MM.1S (cell line): ENCODE data around the gene ZBTB47.

Experiments
- DNase-seq: peaks from one replicate; pipeline ENCODE4 v3.0.0-alpha.2; 2015
- H2AFZ ChIP-seq: fragments of 300-600 bp; sonication (generic); 2 replicates; pipeline ENCODE4 v1.6.0; 2016; ENCODE audit warnings: antibody characterized with exemption, low read length
- H3F3A ChIP-seq: fragments of 300-600 bp; sonication (generic); 2 replicates; pipeline ENCODE4 v1.6.1; 2016; ENCODE audit warnings: mild to moderate bottlenecking, antibody characterized with exemption, low read length, moderate library complexity, mixed read lengths; ENCODE audit not compliant: insufficient read depth
- H3K27ac ChIP-seq: fragments of 300-600 bp; sonication (generic); 2 replicates; pipeline ENCODE4 v1.5.1; 2016; ENCODE audit warnings: mild to moderate bottlenecking, low read length
- H3K27me3 ChIP-seq: fragments of 300-600 bp; sonication (generic); replicated peaks from 2 replicates; pipeline ENCODE4 v1.6.0; 2016; ENCODE audit warnings: low read length; ENCODE audit not compliant: insufficient read depth
- H3K36me3 ChIP-seq: fragments of 300-600 bp; sonication (generic); replicated peaks from 2 replicates; pipeline ENCODE4 v1.6.1; 2016; ENCODE audit warnings: mild to moderate bottlenecking, low read length, mixed read lengths; ENCODE audit not compliant: insufficient read depth
- H3K4me1 ChIP-seq: fragments of 300-600 bp; sonication (generic); 2 replicates; pipeline ENCODE4 v1.6.1; 2016; ENCODE audit warnings: low read length, mixed read lengths
- H3K4me2 ChIP-seq: fragments of 300-600 bp; sonication (generic); 2 replicates; pipeline ENCODE4 v1.6.0; 2016; ENCODE audit warnings: low read depth, low read length
- H3K4me3 ChIP-seq: fragments of 300-600 bp; sonication (generic); 2 replicates; pipeline ENCODE4 v1.5.1; 2016; ENCODE audit warnings: low read length, mixed read lengths
- H3K79me2 ChIP-seq: fragments of 300-600 bp; sonication (generic); 2 replicates; pipeline ENCODE4 v1.6.1; 2016; ENCODE audit warnings: mixed run types, low read length, mixed read lengths
- H3K9ac ChIP-seq: fragments of 300-600 bp; sonication (generic); 2 replicates; pipeline ENCODE4 v1.6.1; 2016; ENCODE audit warnings: low read length, mixed read lengths
- H3K9me2 ChIP-seq: fragments of 300-600 bp; sonication (generic); replicated peaks from 2 replicates; pipeline ENCODE4 v1.6.1; 2016; ENCODE audit warnings: mild to moderate bottlenecking, low read length, mixed read lengths; ENCODE audit not compliant: insufficient read depth
- H3K9me3 ChIP-seq: fragments of 300-600 bp; sonication (generic); replicated peaks from 2 replicates; pipeline ENCODE4 v1.6.1; 2016; ENCODE audit warnings: mild to moderate bottlenecking, low read length, mixed read lengths; ENCODE audit not compliant: insufficient read depth
- H4K20me1 ChIP-seq: fragments of 300-600 bp; sonication (generic); 2 replicates; pipeline ENCODE4 v1.6.1; 2016; ENCODE audit warnings: mild to moderate bottlenecking, low read length, moderate library complexity, mixed read lengths; ENCODE audit not compliant: insufficient read depth
- CTCF ChIP-seq: fragments of 300-600 bp; sonication (generic); IDR thresholded peaks from 2 replicates; pipeline ENCODE4 v1.5.1; 2016; ENCODE audit warnings: antibody characterized with exemption, low read length, mixed read lengths
- EZH2 ChIP-seq: fragments of 300-600 bp; sonication (generic); optimal IDR thresholded peaks from 2 replicates; pipeline ENCODE3; 2017; ENCODE audit warnings: low read depth, mild to moderate bottlenecking, antibody characterized with exemption, low read length, mixed read lengths
- EZH2phosphoT487 ChIP-seq: fragments of 300-600 bp; sonication (generic); IDR thresholded peaks from 2 replicates; pipeline ENCODE4 v1.6.1; 2018; ENCODE audit warnings: antibody characterized with exemption, low read length

ZBTB47 gene

DNA sequence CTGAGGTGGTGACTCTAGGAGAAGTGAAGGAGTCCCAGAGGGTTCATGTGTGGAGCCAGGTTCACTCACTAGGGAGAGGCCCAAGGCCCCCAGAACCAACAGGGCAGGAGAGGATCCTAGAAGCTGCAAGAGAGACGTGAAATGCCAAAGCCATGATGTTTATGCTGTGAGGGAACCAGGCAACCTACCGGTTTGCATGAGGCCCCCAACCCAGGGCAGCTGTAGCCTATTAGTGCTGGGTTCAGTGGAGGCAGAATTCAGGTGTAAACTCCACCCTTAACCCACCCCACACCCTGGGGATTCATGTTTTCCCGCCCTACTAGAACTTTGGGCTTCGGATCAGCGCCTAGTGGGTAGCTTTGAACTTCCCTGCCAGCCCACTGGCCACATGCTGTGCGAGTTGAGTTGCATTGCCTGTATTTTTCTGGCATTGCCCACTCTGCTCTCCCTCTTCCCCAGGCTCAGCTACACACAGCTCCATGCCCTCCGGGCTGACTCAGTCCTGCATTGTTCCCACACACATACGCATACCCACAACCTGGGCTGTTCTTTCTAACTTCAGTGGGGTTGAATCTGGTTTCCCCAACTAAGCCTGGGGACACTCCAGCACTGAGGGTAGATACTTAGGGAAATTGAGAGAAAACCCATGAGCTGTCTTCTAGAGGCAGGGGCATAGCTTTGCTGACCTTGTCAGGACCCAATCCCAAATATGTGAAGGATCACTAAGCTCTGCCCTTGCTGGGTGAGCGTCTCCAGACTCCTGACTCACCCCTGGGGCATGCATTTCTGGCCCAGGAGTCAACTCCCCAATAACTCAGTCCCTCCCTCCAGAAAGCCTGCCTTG lies 2.0 kb upstream of the ZBTB47 start:
- H3K79me2 ChIP-seq: no peaks in the 10 kb centered on the region
- H3K9me3 ChIP-seq: no peaks in the 10 kb centered on the region
- H3K4me2 ChIP-seq: no peak overlapping the region
- H4K20me1 ChIP-seq: no peaks in the 10 kb centered on the region
- no peak overlapping the region for H3K27ac ChIP-seq
- no peaks in the 10 kb centered on the region for H3F3A ChIP-seq
- no peak for DNase-seq
- TF ChIP-seq EZH2: no peak
- TF ChIP-seq EZH2phosphoT487: no peak
- TF ChIP-seq CTCF: no peak
- H3K36me3 ChIP-seq: no peaks in the 10 kb centered on the region
- H3K4me3 ChIP-seq: no peak overlapping the region
- no peak overlapping the region for H3K9ac ChIP-seq
- no peaks in the 10 kb centered on the region for H3K9me2 ChIP-seq
- H2AFZ ChIP-seq: no peak overlapping the region
- no peaks in the 10 kb centered on the region for H3K27me3 ChIP-seq
- H3K4me1 ChIP-seq: no peaks in the 10 kb centered on the region

GRCh38 chr3:42652251-42652610 lies 1.3 kb upstream of the ZBTB47 start:
- Histone ChIP-seq H3K79me2 (no peaks in the 10 kb centered on the region), H2AFZ (no peak overlapping the region), H3K4me3 (no peak overlapping the region), H3K27me3 (no peaks in the 10 kb centered on the region), H3K9me3 (no peaks in the 10 kb centered on the region), H3K9ac (no peak overlapping the region), H3F3A (no peaks in the 10 kb centered on the region), H4K20me1 (no peaks in the 10 kb centered on the region), H3K4me2 (no peak overlapping the region), H3K36me3 (no peaks in the 10 kb centered on the region), H3K27ac (no peak overlapping the region), H3K9me2 (no peaks in the 10 kb centered on the region), H3K4me1 (no peaks in the 10 kb centered on the region)
- no peak for DNase-seq
- TF ChIP-seq EZH2 (no peak), EZH2phosphoT487 (no peak), CTCF (no peak)

GRCh38 chr3:42652611-42653302 lies 740 bp upstream of the ZBTB47 start:
- DNase-seq: no peak
- Histone ChIP-seq H3K4me3 (no peak overlapping the region), H3K9ac (no peak overlapping the region), H3K4me1 (no peaks in the 10 kb centered on the region), H4K20me1 (no peaks in the 10 kb centered on the region), H3K9me3 (no peaks in the 10 kb centered on the region), H3K36me3 (no peaks in the 10 kb centered on the region), H3K4me2 (no peak overlapping the region), H3K27me3 (no peaks in the 10 kb centered on the region), H2AFZ (no peak overlapping the region), H3K9me2 (no peaks in the 10 kb centered on the region), H3K27ac (no peak overlapping the region), H3F3A (no peaks in the 10 kb centered on the region), H3K79me2 (no peaks in the 10 kb centered on the region)
- no peak for TF ChIP-seq EZH2phosphoT487
- no peak for TF ChIP-seq EZH2
- TF ChIP-seq CTCF: no peak
